Fibroblast of mammary gland (primary cell): ENCODE data around the gene RPS26.
A peak's percentile ranks its signal among the peaks of the same experiment; 100 is the strongest.

Source experiments
- DNase-seq: peaks from one replicate; pipeline ENCODE4 v3.0.0-alpha.2; 2010; ENCODE audit warnings: low read depth
- H3K4me3 ChIP-seq: 2 replicates; pipeline ENCODE4 v1.5.1; 2011; ENCODE audit warnings: low read depth, mild to moderate bottlenecking, low read length, moderate library complexity; ENCODE audit not compliant: control insufficient read depth
- CTCF ChIP-seq: conservative IDR thresholded peaks from 2 replicates; pipeline ENCODE4 v1.5.1; 2011; ENCODE audit warnings: low read depth, low read length, inconsistent platforms; ENCODE audit not compliant: control insufficient read depth, insufficient read depth

RPS26 gene

GRCh38 chr12:56029166-56029519 lies 12.6 kb upstream of the RPS26 start:
- TF ChIP-seq CTCF: no peak
- H3K4me3 ChIP-seq: no peak overlapping the region
- peak; percentile 74 for DNase-seq

GRCh38 chr12:56029666-56030293 lies 11.9 kb upstream of the RPS26 start:
- DNase-seq: peak; percentile 68
- H3K4me3 ChIP-seq: no peak overlapping the region
- TF ChIP-seq CTCF: peak; percentile 85

- no peak for TF ChIP-seq CTCF
- no peak for DNase-seq
- no peak overlapping the region for H3K4me3 ChIP-seq
Observed at GRCh38 chr12:56031987-56032386, 9.7 kb upstream of the RPS26 start.

GRCh38 chr12:56034586-56035332 lies 7.0 kb upstream of the RPS26 start:
- H3K4me3 ChIP-seq: no peak overlapping the region
- DNase-seq: no peak
- no peak for TF ChIP-seq CTCF

GRCh38 chr12:56037161-56037560 lies 4.6 kb upstream of the RPS26 start:
- TF ChIP-seq CTCF: no peak
- no peak overlapping the region for H3K4me3 ChIP-seq
- DNase-seq: no peak

- no peak overlapping the region for H3K4me3 ChIP-seq
- no peak for DNase-seq
- TF ChIP-seq CTCF: no peak
Observed at GRCh38 chr12:56038022-56038655, 3.6 kb upstream of the RPS26 start.
